Measurements from ENCODE around the gene SEH1L.

SEH1L gene

GRCh38 chr18:13007248-13007560 is 59.4 kb downstream of the SEH1L start:
- Histone ChIP-seq H3K36me3 (ENCODE audit: control insufficient read depth in 2 of 2, insufficient read depth in 2 of 2, low read length in 2 of 2) (peaks cover 28 to 33% of the 10 kb centered on the region in 2 donors), H3K4me3 (ENCODE audit: low read length in 2 of 2) (no peak overlapping the region), H3K4me1 (ENCODE audit: control insufficient read depth in 2 of 2, insufficient read depth in 2 of 2, low read length in 2 of 2) (no peaks in the 10 kb centered on the region), H3K9me3 (ENCODE audit: control insufficient read depth in 2 of 2, low read length in 2 of 2) (no peaks in the 10 kb centered on the region), H3K9ac (ENCODE audit: low read depth in 1 of 2, low read length in 2 of 2) (no peak overlapping the region), H3K27ac (ENCODE audit: low read depth in 2 of 2, low read length in 2 of 2) (no peak overlapping the region), H3K27me3 (ENCODE audit: control insufficient read depth in 2 of 2, insufficient read depth in 2 of 2, low read length in 2 of 2) (no peaks in the 10 kb centered on the region)

- Histone ChIP-seq H3K27me3 (ENCODE audit: control insufficient read depth in 2 of 2, insufficient read depth in 2 of 2, low read length in 2 of 2) (no peaks in the 10 kb centered on the region), H3K4me1 (ENCODE audit: control insufficient read depth in 2 of 2, insufficient read depth in 2 of 2, low read length in 2 of 2) (no peaks in the 10 kb centered on the region), H3K9ac (ENCODE audit: low read depth in 1 of 2, low read length in 2 of 2) (no peak overlapping the region), H3K27ac (ENCODE audit: low read depth in 2 of 2, low read length in 2 of 2) (no peak overlapping the region), H3K36me3 (ENCODE audit: control insufficient read depth in 2 of 2, insufficient read depth in 2 of 2, low read length in 2 of 2) (peaks cover 58 to 64% of the 10 kb centered on the region in 2 donors), H3K4me3 (ENCODE audit: low read length in 2 of 2) (no peak overlapping the region), H3K9me3 (ENCODE audit: control insufficient read depth in 2 of 2, low read length in 2 of 2) (no peaks in the 10 kb centered on the region)
Observed at GRCh38 chr18:13011719-13012118, 63.9 kb downstream of the SEH1L start.

GRCh38 chr18:13014232-13014631 is 66.4 kb downstream of the SEH1L start:
- Histone ChIP-seq H3K9ac (ENCODE audit: low read depth in 1 of 2, low read length in 2 of 2) (no peak overlapping the region), H3K4me3 (ENCODE audit: low read length in 2 of 2) (no peak overlapping the region), H3K27me3 (ENCODE audit: control insufficient read depth in 2 of 2, insufficient read depth in 2 of 2, low read length in 2 of 2) (no peaks in the 10 kb centered on the region), H3K27ac (ENCODE audit: low read depth in 2 of 2, low read length in 2 of 2) (no peak overlapping the region), H3K4me1 (ENCODE audit: control insufficient read depth in 2 of 2, insufficient read depth in 2 of 2, low read length in 2 of 2) (no peaks in the 10 kb centered on the region), H3K9me3 (ENCODE audit: control insufficient read depth in 2 of 2, low read length in 2 of 2) (no peaks in the 10 kb centered on the region), H3K36me3 (ENCODE audit: control insufficient read depth in 2 of 2, insufficient read depth in 2 of 2, low read length in 2 of 2) (peaks cover 59 to 68% of the 10 kb centered on the region in 2 donors)

- H3K4me3 ChIP-seq (ENCODE audit: low read length in 2 of 2): no peak overlapping the region
- H3K36me3 ChIP-seq (ENCODE audit: control insufficient read depth in 2 of 2, insufficient read depth in 2 of 2, low read length in 2 of 2): peaks cover 59 to 62% of the 10 kb centered on the region in 2 donors
- no peak overlapping the region for H3K27ac ChIP-seq (ENCODE audit: low read depth in 2 of 2, low read length in 2 of 2)
Observed at GRCh38 chr18:13014818-13015217, 67.0 kb downstream of the SEH1L start.

GRCh38 chr18:13017247-13017875 is 69.5 kb downstream of the SEH1L start:
- no peak overlapping the region for H3K27ac ChIP-seq (ENCODE audit: low read depth in 2 of 2, low read length in 2 of 2)
- no peak overlapping the region for H3K4me3 ChIP-seq (ENCODE audit: low read length in 2 of 2)
- no peak overlapping the region for H3K9ac ChIP-seq (ENCODE audit: low read depth in 1 of 2, low read length in 2 of 2)
- no peaks in the 10 kb centered on the region for H3K9me3 ChIP-seq (ENCODE audit: control insufficient read depth in 2 of 2, low read length in 2 of 2)
- peaks cover 57 to 63% of the 10 kb centered on the region in 2 donors for H3K36me3 ChIP-seq (ENCODE audit: control insufficient read depth in 2 of 2, insufficient read depth in 2 of 2, low read length in 2 of 2)
- H3K4me1 ChIP-seq (ENCODE audit: control insufficient read depth in 2 of 2, insufficient read depth in 2 of 2, low read length in 2 of 2): no peaks in the 10 kb centered on the region
- no peaks in the 10 kb centered on the region for H3K27me3 ChIP-seq (ENCODE audit: control insufficient read depth in 2 of 2, insufficient read depth in 2 of 2, low read length in 2 of 2)

More at GRCh38 chr18:13014818-13015217, 67.0 kb downstream of the SEH1L start:
- no peak overlapping the region for H3K9ac ChIP-seq (ENCODE audit: low read depth in 1 of 2, low read length in 2 of 2)
- H3K4me1 ChIP-seq (ENCODE audit: control insufficient read depth in 2 of 2, insufficient read depth in 2 of 2, low read length in 2 of 2): no peaks in the 10 kb centered on the region
- no peaks in the 10 kb centered on the region for H3K27me3 ChIP-seq (ENCODE audit: control insufficient read depth in 2 of 2, insufficient read depth in 2 of 2, low read length in 2 of 2)
- no peaks in the 10 kb centered on the region for H3K9me3 ChIP-seq (ENCODE audit: control insufficient read depth in 2 of 2, low read length in 2 of 2)

- Histone ChIP-seq H3K9me3 (ENCODE audit: control insufficient read depth in 2 of 2, low read length in 2 of 2) (no peaks in the 10 kb centered on the region), H3K4me3 (ENCODE audit: low read length in 2 of 2) (no peak overlapping the region), H3K9ac (ENCODE audit: low read depth in 1 of 2, low read length in 2 of 2) (no peak overlapping the region), H3K4me1 (ENCODE audit: control insufficient read depth in 2 of 2, insufficient read depth in 2 of 2, low read length in 2 of 2) (no peaks in the 10 kb centered on the region), H3K36me3 (ENCODE audit: control insufficient read depth in 2 of 2, insufficient read depth in 2 of 2, low read length in 2 of 2) (peaks cover 53% of the 10 kb centered on the region in 2 donors), H3K27ac (ENCODE audit: low read depth in 2 of 2, low read length in 2 of 2) (no peak overlapping the region), H3K27me3 (ENCODE audit: control insufficient read depth in 2 of 2, insufficient read depth in 2 of 2, low read length in 2 of 2) (no peaks in the 10 kb centered on the region)
Observed at GRCh38 chr18:13018374-13018773, 70.6 kb downstream of the SEH1L start.

- Histone ChIP-seq H3K27me3 (ENCODE audit: control insufficient read depth in 2 of 2, insufficient read depth in 2 of 2, low read length in 2 of 2) (no peaks in the 10 kb centered on the region), H3K9ac (ENCODE audit: low read depth in 1 of 2, low read length in 2 of 2) (no peak overlapping the region), H3K36me3 (ENCODE audit: control insufficient read depth in 2 of 2, insufficient read depth in 2 of 2, low read length in 2 of 2) (peaks cover 46 to 48% of the 10 kb centered on the region in 2 donors), H3K4me3 (ENCODE audit: low read length in 2 of 2) (no peak overlapping the region), H3K4me1 (ENCODE audit: control insufficient read depth in 2 of 2, insufficient read depth in 2 of 2, low read length in 2 of 2) (no peaks in the 10 kb centered on the region), H3K27ac (ENCODE audit: low read depth in 2 of 2, low read length in 2 of 2) (no peak overlapping the region), H3K9me3 (ENCODE audit: control insufficient read depth in 2 of 2, low read length in 2 of 2) (no peaks in the 10 kb centered on the region)
Observed at GRCh38 chr18:13019301-13019700, 71.5 kb downstream of the SEH1L start.

GRCh38 chr18:13022644-13023043 is 74.8 kb downstream of the SEH1L start:
- Histone ChIP-seq H3K27ac (ENCODE audit: low read depth in 2 of 2, low read length in 2 of 2) (no peak overlapping the region), H3K9me3 (ENCODE audit: control insufficient read depth in 2 of 2, low read length in 2 of 2) (no peaks in the 10 kb centered on the region), H3K27me3 (ENCODE audit: control insufficient read depth in 2 of 2, insufficient read depth in 2 of 2, low read length in 2 of 2) (no peaks in the 10 kb centered on the region), H3K4me1 (ENCODE audit: control insufficient read depth in 2 of 2, insufficient read depth in 2 of 2, low read length in 2 of 2) (no peaks in the 10 kb centered on the region), H3K4me3 (ENCODE audit: low read length in 2 of 2) (no peak overlapping the region), H3K9ac (ENCODE audit: low read depth in 1 of 2, low read length in 2 of 2) (no peak overlapping the region), H3K36me3 (ENCODE audit: control insufficient read depth in 2 of 2, insufficient read depth in 2 of 2, low read length in 2 of 2) (peaks cover 30 to 42% of the 10 kb centered on the region in 2 donors)

GRCh38 chr18:13025233-13025632 is 77.4 kb downstream of the SEH1L start:
- H3K27ac ChIP-seq (ENCODE audit: low read depth in 2 of 2, low read length in 2 of 2): no peak overlapping the region
- no peak overlapping the region for H3K4me3 ChIP-seq (ENCODE audit: low read length in 2 of 2)
- no peaks in the 10 kb centered on the region for H3K9me3 ChIP-seq (ENCODE audit: control insufficient read depth in 2 of 2, low read length in 2 of 2)
- peaks cover 28 to 39% of the 10 kb centered on the region in 2 donors for H3K36me3 ChIP-seq (ENCODE audit: control insufficient read depth in 2 of 2, insufficient read depth in 2 of 2, low read length in 2 of 2)
- no peak overlapping the region for H3K9ac ChIP-seq (ENCODE audit: low read depth in 1 of 2, low read length in 2 of 2)
- H3K27me3 ChIP-seq (ENCODE audit: control insufficient read depth in 2 of 2, insufficient read depth in 2 of 2, low read length in 2 of 2): no peaks in the 10 kb centered on the region
- H3K4me1 ChIP-seq (ENCODE audit: control insufficient read depth in 2 of 2, insufficient read depth in 2 of 2, low read length in 2 of 2): no peaks in the 10 kb centered on the region

- Histone ChIP-seq H3K4me1 (ENCODE audit: control insufficient read depth in 2 of 2, insufficient read depth in 2 of 2, low read length in 2 of 2) (no peaks in the 10 kb centered on the region), H3K4me3 (ENCODE audit: low read length in 2 of 2) (no peak overlapping the region), H3K27me3 (ENCODE audit: control insufficient read depth in 2 of 2, insufficient read depth in 2 of 2, low read length in 2 of 2) (no peaks in the 10 kb centered on the region), H3K9ac (ENCODE audit: low read depth in 1 of 2, low read length in 2 of 2) (no peak overlapping the region), H3K27ac (ENCODE audit: low read depth in 2 of 2, low read length in 2 of 2) (no peak overlapping the region), H3K9me3 (ENCODE audit: control insufficient read depth in 2 of 2, low read length in 2 of 2) (no peaks in the 10 kb centered on the region), H3K36me3 (ENCODE audit: control insufficient read depth in 2 of 2, insufficient read depth in 2 of 2, low read length in 2 of 2) (peaks cover 36 to 42% of the 10 kb centered on the region in 2 donors)
Observed at GRCh38 chr18:13026583-13027270, 78.9 kb downstream of the SEH1L start.
